ENCODE results near the gene ZNF132.

DNA sequence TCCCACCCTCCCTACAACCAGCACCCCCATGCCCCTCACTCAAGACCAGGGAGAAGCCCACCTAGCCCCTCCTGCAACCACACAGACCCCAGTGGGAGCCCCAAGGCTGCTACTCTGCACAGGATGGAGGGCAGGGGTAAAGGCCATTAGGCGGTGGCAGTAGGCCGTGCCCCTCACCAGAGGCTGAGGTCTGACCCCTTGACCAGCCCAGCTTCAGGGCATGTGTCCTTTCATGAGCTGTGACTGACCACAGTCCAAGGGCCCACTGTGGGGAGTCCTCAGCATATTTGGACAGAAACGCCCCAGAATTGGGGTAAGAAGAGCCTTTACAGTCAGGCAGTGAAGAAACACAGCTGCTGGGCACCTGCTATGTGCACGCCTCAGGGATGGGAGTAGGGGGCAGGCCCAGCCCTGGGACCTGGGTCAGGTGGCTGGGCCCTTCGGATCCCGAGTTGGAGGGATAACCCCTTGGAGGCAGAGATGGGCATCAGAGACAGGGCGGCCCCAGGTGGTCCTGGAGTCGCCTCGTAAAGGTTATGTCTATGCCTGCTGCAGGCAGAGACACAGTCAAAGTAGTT, 54.6 kb downstream of the ZNF132 start:
- no peak for TF ChIP-seq ZNF184 (tag by site-specific recombination; IDR thresholded peaks at IDR 0.05)
- TF ChIP-seq ZNF335 (tag by site-specific recombination; conservative IDR thresholded peaks at IDR 0.05) = no peak
- TF ChIP-seq, protein P1, sequence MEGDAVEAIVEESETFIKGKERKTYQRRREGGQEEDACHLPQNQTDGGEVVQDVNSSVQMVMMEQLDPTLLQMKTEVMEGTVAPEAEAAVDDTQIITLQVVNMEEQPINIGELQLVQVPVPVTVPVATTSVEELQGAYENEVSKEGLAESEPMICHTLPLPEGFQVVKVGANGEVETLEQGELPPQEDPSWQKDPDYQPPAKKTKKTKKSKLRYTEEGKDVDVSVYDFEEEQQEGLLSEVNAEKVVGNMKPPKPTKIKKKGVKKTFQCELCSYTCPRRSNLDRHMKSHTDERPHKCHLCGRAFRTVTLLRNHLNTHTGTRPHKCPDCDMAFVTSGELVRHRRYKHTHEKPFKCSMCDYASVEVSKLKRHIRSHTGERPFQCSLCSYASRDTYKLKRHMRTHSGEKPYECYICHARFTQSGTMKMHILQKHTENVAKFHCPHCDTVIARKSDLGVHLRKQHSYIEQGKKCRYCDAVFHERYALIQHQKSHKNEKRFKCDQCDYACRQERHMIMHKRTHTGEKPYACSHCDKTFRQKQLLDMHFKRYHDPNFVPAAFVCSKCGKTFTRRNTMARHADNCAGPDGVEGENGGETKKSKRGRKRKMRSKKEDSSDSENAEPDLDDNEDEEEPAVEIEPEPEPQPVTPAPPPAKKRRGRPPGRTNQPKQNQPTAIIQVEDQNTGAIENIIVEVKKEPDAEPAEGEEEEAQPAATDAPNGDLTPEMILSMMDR (tag by site-specific recombination; IDR thresholded peaks at IDR 0.05) = no peak
- no peak for TF ChIP-seq ZBTB7A (tag by site-specific recombination; IDR thresholded peaks at IDR 0.05; ENCODE audit: low read depth)
- TF ChIP-seq, protein P2, sequence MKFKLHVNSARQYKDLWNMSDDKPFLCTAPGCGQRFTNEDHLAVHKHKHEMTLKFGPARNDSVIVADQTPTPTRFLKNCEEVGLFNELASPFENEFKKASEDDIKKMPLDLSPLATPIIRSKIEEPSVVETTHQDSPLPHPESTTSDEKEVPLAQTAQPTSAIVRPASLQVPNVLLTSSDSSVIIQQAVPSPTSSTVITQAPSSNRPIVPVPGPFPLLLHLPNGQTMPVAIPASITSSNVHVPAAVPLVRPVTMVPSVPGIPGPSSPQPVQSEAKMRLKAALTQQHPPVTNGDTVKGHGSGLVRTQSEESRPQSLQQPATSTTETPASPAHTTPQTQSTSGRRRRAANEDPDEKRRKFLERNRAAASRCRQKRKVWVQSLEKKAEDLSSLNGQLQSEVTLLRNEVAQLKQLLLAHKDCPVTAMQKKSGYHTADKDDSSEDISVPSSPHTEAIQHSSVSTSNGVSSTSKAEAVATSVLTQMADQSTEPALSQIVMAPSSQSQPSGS (tag by site-specific recombination; IDR thresholded peaks at IDR 0.05; ENCODE audit: low read depth) = no peak
- no peak for TF ChIP-seq ZNF311 (tag by site-specific recombination; IDR thresholded peaks at IDR 0.05; ENCODE audit: borderline replicate concordance)
- no peak for TF ChIP-seq TRIM28 (IDR thresholded peaks at IDR 0.05; ENCODE audit: borderline replicate concordance, low read length)
- TF ChIP-seq PRDM1 (tag by site-specific recombination; IDR thresholded peaks at IDR 0.05) = no peak
- TF ChIP-seq, protein P3, sequence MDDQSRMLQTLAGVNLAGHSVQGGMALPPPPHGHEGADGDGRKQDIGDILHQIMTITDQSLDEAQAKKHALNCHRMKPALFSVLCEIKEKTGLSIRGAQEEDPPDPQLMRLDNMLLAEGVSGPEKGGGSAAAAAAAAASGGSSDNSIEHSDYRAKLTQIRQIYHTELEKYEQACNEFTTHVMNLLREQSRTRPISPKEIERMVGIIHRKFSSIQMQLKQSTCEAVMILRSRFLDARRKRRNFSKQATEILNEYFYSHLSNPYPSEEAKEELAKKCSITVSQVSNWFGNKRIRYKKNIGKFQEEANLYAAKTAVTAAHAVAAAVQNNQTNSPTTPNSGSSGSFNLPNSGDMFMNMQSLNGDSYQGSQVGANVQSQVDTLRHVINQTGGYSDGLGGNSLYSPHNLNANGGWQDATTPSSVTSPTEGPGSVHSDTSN (CRISPR knock-in tag; IDR thresholded peaks at IDR 0.05) = no peak
- no peak for TF ChIP-seq ZNF548 (tag by site-specific recombination; IDR thresholded peaks at IDR 0.05)
- no peak for TF ChIP-seq SETDB1 (IDR thresholded peaks at IDR 0.05; ENCODE audit: insufficient read length, low read length)
- TF ChIP-seq ZNF24 (tag by site-specific recombination; IDR thresholded peaks at IDR 0.05) = no peak
- TF ChIP-seq YY1 (tag by site-specific recombination; IDR thresholded peaks at IDR 0.05) = no peak
- TF ChIP-seq SP2 (tag by site-specific recombination; IDR thresholded peaks at IDR 0.05) = no peak
